C4-2B (cell line): Measurements from ENCODE around the gene JDP2.

Source experiments
- H3K27ac ChIP-seq: fragments of 450-650 bp; 2 replicates; pipeline ENCODE4 v1.5.1; 2017
- ZFX ChIP-seq: fragments of 450-650 bp; IDR thresholded peaks from 2 replicates; pipeline ENCODE4 v1.6.1; 2017
- TF ChIP-seq, protein P1 (sequence below): fragments of 450-650 bp; conservative IDR thresholded peaks from 2 replicates; pipeline ENCODE4 v1.5.1; 2017; ENCODE audit warnings: mild to moderate bottlenecking

Gene JDP2

DNA sequence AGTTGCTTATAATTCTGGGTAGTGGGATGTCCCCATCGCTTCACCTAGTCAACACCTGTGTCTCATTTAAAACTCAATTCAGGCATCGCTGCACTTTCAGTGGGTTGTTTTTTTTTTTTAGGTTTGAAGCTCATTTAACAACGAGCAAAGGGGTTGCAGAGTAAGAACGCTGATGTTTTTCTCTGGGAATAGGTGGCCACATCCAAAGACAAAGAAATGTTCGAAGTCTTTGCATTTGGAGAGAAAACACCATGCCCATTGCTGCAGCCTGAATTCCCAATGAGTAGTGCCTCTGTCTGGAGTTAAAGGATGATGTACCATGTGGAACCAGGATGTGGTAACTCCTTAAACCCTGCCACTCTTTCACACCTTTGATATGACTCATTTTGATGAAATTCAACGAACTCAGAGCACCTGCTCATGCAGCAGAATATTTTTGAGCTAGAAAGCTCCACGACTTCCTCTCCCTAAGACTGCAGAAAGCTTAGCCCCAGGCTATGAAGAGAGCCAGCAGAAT is 59.4 kb downstream of the JDP2 start:
- H3K27ac ChIP-seq: no peak overlapping the region
- TF ChIP-seq ZFX: no peak

DNA sequence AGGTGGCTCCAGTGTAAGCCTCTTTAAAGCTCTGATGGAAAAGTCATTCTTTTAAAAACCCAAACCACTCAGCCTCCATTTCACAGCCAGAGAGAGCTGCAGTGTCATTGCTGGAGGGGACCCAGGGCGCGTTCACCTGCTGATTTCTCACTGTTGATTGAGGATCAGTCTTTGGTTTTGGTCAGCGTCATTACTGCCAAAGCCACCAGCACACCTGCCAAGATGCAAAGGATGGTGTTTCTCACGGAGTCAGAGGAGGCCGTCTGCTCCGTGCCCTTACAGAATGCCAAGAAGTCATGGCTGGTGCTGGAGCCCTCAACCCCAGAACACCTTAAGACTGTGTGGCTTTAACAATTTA is 61.6 kb downstream of the JDP2 start:
- no peak for TF ChIP-seq ZFX
- TF ChIP-seq, protein P1, sequence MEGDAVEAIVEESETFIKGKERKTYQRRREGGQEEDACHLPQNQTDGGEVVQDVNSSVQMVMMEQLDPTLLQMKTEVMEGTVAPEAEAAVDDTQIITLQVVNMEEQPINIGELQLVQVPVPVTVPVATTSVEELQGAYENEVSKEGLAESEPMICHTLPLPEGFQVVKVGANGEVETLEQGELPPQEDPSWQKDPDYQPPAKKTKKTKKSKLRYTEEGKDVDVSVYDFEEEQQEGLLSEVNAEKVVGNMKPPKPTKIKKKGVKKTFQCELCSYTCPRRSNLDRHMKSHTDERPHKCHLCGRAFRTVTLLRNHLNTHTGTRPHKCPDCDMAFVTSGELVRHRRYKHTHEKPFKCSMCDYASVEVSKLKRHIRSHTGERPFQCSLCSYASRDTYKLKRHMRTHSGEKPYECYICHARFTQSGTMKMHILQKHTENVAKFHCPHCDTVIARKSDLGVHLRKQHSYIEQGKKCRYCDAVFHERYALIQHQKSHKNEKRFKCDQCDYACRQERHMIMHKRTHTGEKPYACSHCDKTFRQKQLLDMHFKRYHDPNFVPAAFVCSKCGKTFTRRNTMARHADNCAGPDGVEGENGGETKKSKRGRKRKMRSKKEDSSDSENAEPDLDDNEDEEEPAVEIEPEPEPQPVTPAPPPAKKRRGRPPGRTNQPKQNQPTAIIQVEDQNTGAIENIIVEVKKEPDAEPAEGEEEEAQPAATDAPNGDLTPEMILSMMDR: no peak
- H3K27ac ChIP-seq: no peak overlapping the region

- TF ChIP-seq ZFX: no peak
- TF ChIP-seq, protein P1: no peak
- H3K27ac ChIP-seq: no peak overlapping the region
Observed at GRCh38 chr14:75491376-75491978, 63.7 kb downstream of the JDP2 start.

- H3K27ac ChIP-seq: no peak overlapping the region
- TF ChIP-seq ZFX: no peak
- TF ChIP-seq, protein P1: no peak
Observed at GRCh38 chr14:75492832-75493591, 65.2 kb downstream of the JDP2 start.

- TF ChIP-seq ZFX: no peak
- TF ChIP-seq, protein P1: no peak
- H3K27ac ChIP-seq: no peak overlapping the region
Observed at GRCh38 chr14:75493592-75494087, 65.8 kb downstream of the JDP2 start.

GRCh38 chr14:75494896-75495295 is 67.1 kb downstream of the JDP2 start:
- TF ChIP-seq, protein P1: no peak
- TF ChIP-seq ZFX: no peak
- no peak overlapping the region for H3K27ac ChIP-seq

- TF ChIP-seq, protein P1: no peak
- TF ChIP-seq ZFX: no peak
- no peak overlapping the region for H3K27ac ChIP-seq
Observed at GRCh38 chr14:75495399-75495798, 67.6 kb downstream of the JDP2 start.

GRCh38 chr14:75495882-75496281 is 68.1 kb downstream of the JDP2 start:
- no peak for TF ChIP-seq ZFX
- TF ChIP-seq, protein P1: no peak
- H3K27ac ChIP-seq: no peak overlapping the region
